OCI-LY3 (cell line): ENCODE data around the gene NSUN5.

ENCODE experiments used
- H2AFZ ChIP-seq: fragments of 200-600, 300-600 bp; shearing (Covaris generic); 2 replicates; pipeline ENCODE4 v1.6.0; 2014; ENCODE audit warnings: antibody characterized with exemption, low read depth, low read length
- H3K27ac ChIP-seq: fragments of 200-600, 300-600 bp; sonication (generic); 2 replicates; pipeline ENCODE4 v1.5.1; 2014; ENCODE audit warnings: mild to moderate bottlenecking, low read length, moderate library complexity, mixed read lengths
- H3K27me3 ChIP-seq: fragments of 200-600, 300-600 bp; sonication (generic); 2 replicates; pipeline ENCODE4 v1.6.1; 2014; ENCODE audit warnings: low read depth, low read length, mixed read lengths
- H3K36me3 ChIP-seq: fragments of 200-600, 300-600 bp; sonication (generic); replicated peaks from 2 replicates; pipeline ENCODE3; 2014; ENCODE audit warnings: low read depth, low read length, mixed read lengths
- H3K4me1 ChIP-seq: fragments of 300-600, 200-600 bp; sonication (generic); 2 replicates; pipeline ENCODE4 v1.6.1; 2014; ENCODE audit warnings: low read length, mixed read lengths
- H3K4me2 ChIP-seq: fragments of 200-600, 300-600 bp; sonication (generic); 2 replicates; pipeline ENCODE4 v1.6.1; 2014; ENCODE audit warnings: low read length, mixed read lengths
- H3K4me3 ChIP-seq: fragments of 300-600, 200-600 bp; sonication (generic); 2 replicates; pipeline ENCODE4 v1.5.1; 2014; ENCODE audit warnings: antibody characterized with exemption, mild to moderate bottlenecking, low read length, moderate library complexity
- H3K79me2 ChIP-seq: fragments of 300-600, 200-600 bp; shearing (Covaris generic); 2 replicates; pipeline ENCODE4 v1.6.1; 2014; ENCODE audit warnings: mild to moderate bottlenecking, low read length, mixed read lengths
- H3K9ac ChIP-seq: fragments of 300-600, 200-600 bp; shearing (Covaris generic); 2 replicates; pipeline ENCODE4 v1.6.0; 2014; ENCODE audit warnings: mild to moderate bottlenecking, low read length, moderate library complexity
- H3K9me3 ChIP-seq: fragments of 200-600, 300-600 bp; shearing (Covaris generic); 2 replicates; pipeline ENCODE4 v1.6.1; 2014; ENCODE audit warnings: low read length, mixed read lengths; ENCODE audit not compliant: insufficient read depth
- H4K20me1 ChIP-seq: fragments of 200-600, 300-600 bp; sonication (generic); 2 replicates; pipeline ENCODE4 v1.6.1; 2016; ENCODE audit warnings: low read length, mixed read lengths; ENCODE audit not compliant: insufficient read depth
- CTCF ChIP-seq: fragments of 200-600, 300-600 bp; sonication (generic); IDR thresholded peaks from 2 replicates; pipeline ENCODE4 v1.5.1; 2014; ENCODE audit warnings: antibody characterized with exemption, low read length, low read depth
- EZH2phosphoT487 ChIP-seq: fragments of 200-600 bp; shearing (Covaris generic); IDR thresholded peaks from 2 replicates; pipeline ENCODE4 v1.6.1; 2018; ENCODE audit warnings: antibody characterized with exemption, mixed run types, low read depth

The NSUN5 gene

GRCh38 chr7:73353243-73353642 is 44.6 kb upstream of the NSUN5 start:
- H3K36me3 ChIP-seq = no peaks in the 10 kb centered on the region
- no peak overlapping the region for H3K4me2 ChIP-seq
- no peak overlapping the region for H3K4me3 ChIP-seq
- H3K27me3 ChIP-seq = no peaks in the 10 kb centered on the region
- no peaks in the 10 kb centered on the region for H3K79me2 ChIP-seq
- H3K9ac ChIP-seq = no peak overlapping the region
- H3K4me1 ChIP-seq = no peaks in the 10 kb centered on the region
- H2AFZ ChIP-seq = no peak overlapping the region
- H4K20me1 ChIP-seq = no peaks in the 10 kb centered on the region
- no peak overlapping the region for H3K27ac ChIP-seq
- TF ChIP-seq CTCF (no peak), EZH2phosphoT487 (no peak)
- H3K9me3 ChIP-seq = no peaks in the 10 kb centered on the region

GRCh38 chr7:73352784-73353183 is 44.2 kb upstream of the NSUN5 start:
- Histone ChIP-seq H3K27ac (no peak overlapping the region), H3K27me3 (no peaks in the 10 kb centered on the region), H4K20me1 (no peaks in the 10 kb centered on the region), H3K4me3 (no peak overlapping the region), H3K4me1 (no peaks in the 10 kb centered on the region), H3K79me2 (no peaks in the 10 kb centered on the region), H2AFZ (no peak overlapping the region), H3K4me2 (no peak overlapping the region), H3K36me3 (no peaks in the 10 kb centered on the region), H3K9me3 (no peaks in the 10 kb centered on the region), H3K9ac (no peak overlapping the region)
- TF ChIP-seq EZH2phosphoT487 = no peak
- no peak for TF ChIP-seq CTCF

DNA sequence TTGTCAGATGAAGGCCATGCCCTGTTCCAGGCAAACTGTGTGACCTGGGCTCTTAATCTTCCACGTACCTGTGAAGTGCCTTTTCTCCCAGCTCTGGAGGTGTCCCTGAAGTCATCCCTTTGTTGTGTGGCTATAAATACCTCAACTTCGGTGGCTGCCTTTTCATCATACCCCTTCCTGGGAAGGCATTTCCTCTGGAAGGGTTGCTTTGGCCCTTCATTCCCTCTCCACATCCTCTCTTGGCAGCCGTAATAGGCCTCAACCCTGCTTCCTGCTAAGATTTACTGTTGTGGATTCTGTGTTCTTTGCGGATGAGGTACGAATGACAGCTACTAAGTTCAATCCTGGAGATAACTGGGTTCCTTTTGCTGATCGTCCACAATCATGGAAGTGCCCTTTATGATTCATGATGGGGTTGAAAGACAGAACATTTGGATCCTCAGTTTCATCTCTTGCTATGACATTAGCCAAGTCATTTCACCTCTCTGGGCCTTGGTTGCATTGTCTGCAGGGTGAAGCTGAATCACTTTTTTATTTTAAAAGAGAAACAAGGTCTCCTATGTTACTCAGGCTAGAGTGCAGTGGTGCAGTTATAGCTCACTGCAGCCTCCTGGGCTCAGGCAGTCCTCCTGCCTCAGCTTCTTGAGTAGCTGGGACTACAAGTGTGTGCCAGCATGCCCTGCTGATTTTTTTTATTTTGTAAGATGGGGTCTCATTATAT is 43.0 kb upstream of the NSUN5 start:
- no peak overlapping the region for H3K9ac ChIP-seq
- no peaks in the 10 kb centered on the region for H3K36me3 ChIP-seq
- H3K9me3 ChIP-seq = no peaks in the 10 kb centered on the region
- H2AFZ ChIP-seq = no peak overlapping the region
- no peak overlapping the region for H3K27ac ChIP-seq
- H4K20me1 ChIP-seq = no peaks in the 10 kb centered on the region
- H3K4me3 ChIP-seq = no peak overlapping the region
- no peaks in the 10 kb centered on the region for H3K79me2 ChIP-seq
- no peak for TF ChIP-seq EZH2phosphoT487
- no peak for TF ChIP-seq CTCF
- no peaks in the 10 kb centered on the region for H3K4me1 ChIP-seq
- no peaks in the 10 kb centered on the region for H3K27me3 ChIP-seq
- H3K4me2 ChIP-seq = no peak overlapping the region

GRCh38 chr7:73350306-73351068 is 41.9 kb upstream of the NSUN5 start:
- Histone ChIP-seq H3K36me3 (no peaks in the 10 kb centered on the region), H3K9ac (no peak overlapping the region), H4K20me1 (no peaks in the 10 kb centered on the region), H3K4me2 (no peak overlapping the region), H3K27ac (no peak overlapping the region), H3K27me3 (no peaks in the 10 kb centered on the region), H3K79me2 (no peaks in the 10 kb centered on the region), H3K4me1 (no peaks in the 10 kb centered on the region), H3K4me3 (no peak overlapping the region), H2AFZ (no peak overlapping the region), H3K9me3 (no peaks in the 10 kb centered on the region)
- TF ChIP-seq CTCF = no peak
- no peak for TF ChIP-seq EZH2phosphoT487
